COLO668 (cell line): ENCODE results near the gene TUBB2A.
"Not testable (repeated sequence)": the region's sequence is repeated elsewhere in the genome, so short reads cannot be mapped to it uniquely, and the experiment has no call there.

ENCODE experiments used
- DNase-seq: peaks from one replicate; lab custom pipeline; 2025; ENCODE audit not compliant: unreplicated experiment; lab: John Stamatoyannopoulos, UW

TUBB2A gene

DNA sequence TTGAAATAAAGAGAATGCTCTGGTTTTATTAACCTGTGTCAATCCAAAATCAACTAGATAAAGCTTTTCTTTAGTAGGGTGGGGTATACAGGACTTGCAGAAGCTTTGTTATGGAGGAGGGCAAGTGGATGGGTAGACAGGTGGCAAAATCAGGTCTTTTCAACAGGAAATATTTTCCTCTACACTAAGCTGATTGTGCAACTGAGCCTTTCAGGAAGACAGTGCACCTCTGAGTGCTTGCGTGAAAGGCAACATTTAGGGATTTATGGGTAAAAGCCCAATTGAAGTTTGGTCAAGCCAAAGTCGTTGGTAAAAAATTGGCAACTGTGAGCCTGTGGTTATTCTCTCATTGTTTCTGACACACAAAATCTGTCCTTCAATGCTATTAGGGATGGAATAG lies 23.8 kb upstream of the TUBB2A start:
- DNase-seq, result no peak

DNA sequence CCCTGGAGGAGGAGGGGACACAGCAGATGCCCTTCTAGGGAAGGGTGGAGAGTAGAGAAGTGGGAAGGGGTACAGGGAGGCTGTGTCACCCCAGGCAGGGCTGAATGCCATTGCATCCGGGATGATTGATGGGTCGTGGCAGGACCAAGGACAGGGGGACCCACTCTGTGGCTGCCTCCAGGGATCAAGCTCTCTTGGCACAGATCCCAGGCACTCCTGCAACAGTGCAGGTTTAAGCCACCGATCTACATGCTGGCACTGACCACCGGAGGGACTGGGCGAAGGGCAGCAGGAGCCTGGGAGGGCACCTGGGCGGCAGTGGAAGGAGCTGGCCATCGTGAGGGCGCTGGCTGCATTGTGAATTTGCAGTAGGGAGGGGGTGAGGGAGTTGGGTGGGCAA lies 22.6 kb upstream of the TUBB2A start:
- DNase-seq, result not testable (repeated sequence)

GRCh38 chr6:3178666-3179065 lies 21.3 kb upstream of the TUBB2A start:
- not testable (repeated sequence) for DNase-seq

DNA sequence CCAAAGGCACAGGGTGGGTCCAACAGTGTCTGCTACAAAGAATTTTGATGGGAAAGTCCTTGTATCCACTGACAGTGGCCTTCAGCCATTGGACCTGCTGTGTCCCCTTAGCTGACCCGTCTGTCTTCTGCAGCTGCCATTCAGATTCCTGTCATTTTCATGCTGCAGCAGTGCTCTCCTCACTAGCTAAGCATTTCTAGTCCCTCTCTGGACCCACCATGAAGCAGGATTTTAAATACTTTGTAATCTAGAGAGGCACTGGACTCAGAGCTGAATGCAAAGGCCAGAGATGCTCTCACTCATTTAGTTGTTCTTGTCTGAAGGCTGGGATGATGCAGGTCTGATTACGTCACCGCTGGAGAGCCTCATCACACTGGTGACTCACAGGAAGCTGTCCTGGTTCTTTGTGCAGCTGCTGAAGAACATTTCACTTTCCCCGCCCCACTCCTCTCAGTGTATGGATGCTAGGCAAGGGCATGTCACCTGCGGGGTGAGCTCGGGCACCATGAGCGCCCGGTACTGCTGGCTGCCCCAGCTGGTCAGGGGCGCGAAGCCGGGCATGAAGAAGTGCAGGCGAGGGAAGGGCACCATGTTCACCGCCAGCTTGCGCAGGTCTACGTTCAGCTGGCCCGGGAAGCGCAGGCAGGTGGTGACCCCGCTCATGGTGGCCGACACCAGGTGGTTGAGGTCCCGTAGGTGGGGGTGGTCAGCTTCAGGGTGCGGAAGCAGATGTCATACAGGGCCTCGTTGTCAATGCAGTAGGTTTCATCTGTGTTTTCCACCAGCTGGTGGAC lies 19.4 kb upstream of the TUBB2A start:
- peak; percentile 65 for DNase-seq

GRCh38 chr6:3175715-3176402 lies 18.5 kb upstream of the TUBB2A start:
- no peak for DNase-seq

DNA sequence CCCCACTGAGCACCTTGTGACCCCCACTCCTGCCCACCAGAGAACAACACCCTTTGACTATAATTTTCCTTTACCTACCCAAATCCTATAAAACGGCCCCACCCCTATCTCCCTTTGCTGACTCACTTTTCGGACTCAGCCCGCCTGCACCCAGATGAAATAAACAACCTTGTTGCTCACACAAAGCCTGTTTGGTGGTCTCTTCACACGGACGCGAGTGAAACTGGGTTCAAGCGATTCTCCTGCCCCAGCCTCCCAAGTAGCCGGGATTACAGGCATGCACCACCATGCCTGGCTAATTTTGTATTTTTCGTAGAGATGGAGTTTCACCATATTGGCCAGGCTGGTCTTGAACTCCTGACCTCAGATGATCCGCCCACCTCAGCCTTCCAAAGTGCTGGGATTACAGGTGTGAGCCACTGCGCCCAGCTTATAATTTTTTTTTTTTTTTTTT lies 16.3 kb upstream of the TUBB2A start:
- DNase-seq, result not testable (repeated sequence)

GRCh38 chr6:3172789-3173188 lies 15.4 kb upstream of the TUBB2A start:
- not testable (repeated sequence) for DNase-seq

DNA sequence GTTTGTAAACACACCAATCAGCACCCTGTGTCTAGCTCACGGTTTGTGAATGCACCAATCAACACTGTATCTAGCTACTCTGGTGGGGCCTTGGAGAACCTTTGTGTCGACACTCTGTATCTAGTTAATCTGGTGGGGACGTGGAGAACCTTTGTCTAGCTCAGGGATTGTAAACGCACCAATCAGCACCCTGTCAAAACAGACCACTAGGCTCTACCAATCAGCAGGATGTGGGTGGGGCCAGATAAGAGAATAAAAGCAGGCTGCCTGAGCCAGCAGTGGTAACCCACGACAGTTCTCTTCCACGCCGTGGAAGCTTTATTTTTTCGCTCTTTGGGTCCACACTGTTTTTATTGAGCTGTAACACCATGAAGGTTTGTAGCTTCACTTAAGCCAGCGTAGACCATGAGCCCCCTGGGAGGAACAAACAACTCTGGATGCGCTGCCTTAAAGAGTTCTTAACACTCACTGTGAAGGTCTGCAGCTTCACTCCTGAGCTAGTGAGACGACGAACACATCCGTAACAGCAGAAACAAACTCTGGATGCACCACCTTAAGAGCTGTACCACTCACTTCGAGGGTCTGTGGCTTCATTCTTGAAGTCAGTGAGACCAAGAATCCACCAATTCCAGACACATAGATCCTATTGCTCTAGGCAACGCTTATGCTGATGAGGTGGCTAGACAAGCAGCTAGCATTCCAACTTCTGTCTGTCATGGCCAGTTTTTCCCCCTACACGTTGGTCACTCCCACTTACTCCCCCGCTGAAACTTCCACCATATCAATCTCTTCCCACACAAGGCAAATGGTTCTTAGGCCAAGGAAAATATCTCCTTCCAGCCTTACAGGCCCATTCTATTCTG lies 14.2 kb upstream of the TUBB2A start:
- DNase-seq, result not testable (repeated sequence)

DNA sequence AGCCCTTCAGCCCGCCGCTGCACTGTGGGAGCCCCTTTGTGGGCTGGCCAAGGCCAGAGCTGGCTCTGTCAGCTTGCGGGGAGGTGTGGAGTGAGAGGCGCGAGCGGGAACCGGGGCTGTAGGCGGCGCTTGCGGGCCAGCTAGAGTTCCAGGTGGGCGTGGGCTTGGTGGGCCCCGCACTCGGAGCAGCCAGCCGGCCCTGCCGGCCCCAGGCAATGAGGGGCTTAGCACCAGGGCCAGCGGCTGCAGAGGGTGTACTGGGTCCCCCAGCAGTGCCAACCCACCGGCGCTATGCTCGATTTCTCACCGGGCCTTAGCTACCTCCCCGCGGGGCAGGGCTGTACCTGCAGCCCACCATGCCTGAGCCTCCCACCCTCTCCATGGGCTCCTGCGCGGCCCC lies 13.3 kb upstream of the TUBB2A start:
- not testable (repeated sequence) for DNase-seq

DNA sequence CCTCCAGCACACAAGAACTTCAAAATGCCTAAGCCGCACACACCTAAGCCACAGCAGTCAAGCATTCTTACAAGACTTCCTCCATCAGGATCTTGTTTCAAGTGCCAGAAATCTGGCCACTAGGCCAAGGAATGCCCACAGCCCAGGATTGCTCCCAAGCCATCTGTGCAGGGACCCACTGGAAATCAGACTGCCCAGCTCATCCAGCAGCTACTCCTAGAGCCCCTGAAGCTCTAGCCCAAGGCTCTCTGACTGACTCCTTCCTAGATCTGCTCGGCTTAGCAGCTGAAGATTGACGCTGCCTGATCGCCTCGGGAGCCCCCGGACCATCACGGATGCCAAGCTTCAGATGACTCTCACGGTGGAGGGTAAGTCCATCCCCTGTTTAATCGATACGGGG lies 10.7 kb upstream of the TUBB2A start:
- DNase-seq, result not testable (repeated sequence)

DNA sequence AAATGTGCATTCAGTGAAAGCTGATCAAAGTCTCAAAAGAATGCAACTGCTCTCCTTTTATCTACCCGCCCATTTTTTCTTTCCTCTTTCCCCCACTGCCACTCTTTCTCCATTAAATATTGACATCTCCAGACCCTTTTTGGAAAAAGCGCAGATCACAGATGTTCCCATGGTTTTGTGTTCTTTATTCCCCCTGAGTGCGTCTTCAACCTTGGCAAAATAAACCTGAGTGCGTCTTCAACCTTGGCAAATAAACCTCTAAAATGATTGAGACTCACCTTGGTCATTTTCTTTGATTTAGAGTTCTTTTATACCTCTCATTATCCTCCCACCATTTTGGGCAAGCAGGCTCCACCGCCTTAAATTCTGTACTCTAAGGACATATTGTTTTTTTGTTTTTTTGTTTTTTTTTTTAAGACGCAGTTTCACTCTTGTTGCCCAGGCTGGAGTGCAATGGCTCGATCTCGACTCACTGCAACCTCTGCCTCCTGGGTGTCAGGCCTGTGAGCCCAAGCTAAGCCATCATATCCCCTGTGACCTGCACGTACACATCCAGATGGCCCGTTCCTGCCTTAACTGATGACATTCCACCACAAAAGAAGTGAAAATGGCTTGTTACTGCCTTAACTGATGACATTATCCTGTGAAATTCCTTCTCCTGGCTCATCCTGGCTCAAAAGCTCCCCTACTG lies 9.3 kb upstream of the TUBB2A start:
- DNase-seq, result not testable (repeated sequence)

GRCh38 chr6:3165631-3166534 lies 8.5 kb upstream of the TUBB2A start:
- no peak for DNase-seq

DNA sequence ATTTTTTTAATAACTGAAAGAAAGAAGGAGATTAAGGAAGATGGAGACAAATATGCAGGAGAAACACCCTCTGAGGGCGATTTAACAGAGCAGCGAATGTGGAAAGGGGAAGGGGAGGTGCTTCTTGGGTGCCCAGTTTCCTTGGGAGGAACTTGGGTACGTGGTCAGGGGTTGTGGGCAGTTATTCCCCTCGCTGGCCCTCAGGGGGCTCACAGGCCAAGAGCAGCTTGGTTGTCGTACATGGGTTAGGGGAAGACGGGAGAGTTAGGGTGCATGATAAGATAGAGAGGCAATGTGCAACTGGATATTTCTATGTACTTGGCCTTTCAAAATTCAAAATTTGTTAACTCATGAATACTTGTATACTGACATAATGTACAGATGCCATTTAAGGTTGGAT lies 7.0 kb upstream of the TUBB2A start:
- no peak for DNase-seq

DNA sequence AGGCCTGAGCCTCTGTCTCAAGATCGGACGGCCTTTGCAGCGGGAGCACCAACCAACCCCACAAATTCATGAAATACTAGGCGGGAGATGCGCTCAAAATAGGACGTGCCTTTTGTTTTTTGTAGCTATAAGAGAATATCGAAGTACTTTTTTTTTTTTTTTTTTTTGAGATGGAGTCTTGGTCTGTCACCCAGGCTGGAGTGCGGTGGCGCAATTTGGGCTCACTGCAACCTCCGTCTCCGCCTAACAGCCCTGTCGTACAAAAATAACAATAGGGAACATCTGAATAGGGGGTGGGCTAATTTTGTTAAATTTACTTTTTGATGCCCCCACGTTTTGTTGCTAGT lies 5.9 kb upstream of the TUBB2A start:
- DNase-seq, result no peak

- peak; percentile 78 for DNase-seq
These were observed 5.4 kb upstream of the TUBB2A start for GRCh38 chr6:3162565-3163247.

- DNase-seq, result peak; percentile 32
These were observed 4.7 kb upstream of the TUBB2A start for GRCh38 chr6:3162067-3162497.

DNA sequence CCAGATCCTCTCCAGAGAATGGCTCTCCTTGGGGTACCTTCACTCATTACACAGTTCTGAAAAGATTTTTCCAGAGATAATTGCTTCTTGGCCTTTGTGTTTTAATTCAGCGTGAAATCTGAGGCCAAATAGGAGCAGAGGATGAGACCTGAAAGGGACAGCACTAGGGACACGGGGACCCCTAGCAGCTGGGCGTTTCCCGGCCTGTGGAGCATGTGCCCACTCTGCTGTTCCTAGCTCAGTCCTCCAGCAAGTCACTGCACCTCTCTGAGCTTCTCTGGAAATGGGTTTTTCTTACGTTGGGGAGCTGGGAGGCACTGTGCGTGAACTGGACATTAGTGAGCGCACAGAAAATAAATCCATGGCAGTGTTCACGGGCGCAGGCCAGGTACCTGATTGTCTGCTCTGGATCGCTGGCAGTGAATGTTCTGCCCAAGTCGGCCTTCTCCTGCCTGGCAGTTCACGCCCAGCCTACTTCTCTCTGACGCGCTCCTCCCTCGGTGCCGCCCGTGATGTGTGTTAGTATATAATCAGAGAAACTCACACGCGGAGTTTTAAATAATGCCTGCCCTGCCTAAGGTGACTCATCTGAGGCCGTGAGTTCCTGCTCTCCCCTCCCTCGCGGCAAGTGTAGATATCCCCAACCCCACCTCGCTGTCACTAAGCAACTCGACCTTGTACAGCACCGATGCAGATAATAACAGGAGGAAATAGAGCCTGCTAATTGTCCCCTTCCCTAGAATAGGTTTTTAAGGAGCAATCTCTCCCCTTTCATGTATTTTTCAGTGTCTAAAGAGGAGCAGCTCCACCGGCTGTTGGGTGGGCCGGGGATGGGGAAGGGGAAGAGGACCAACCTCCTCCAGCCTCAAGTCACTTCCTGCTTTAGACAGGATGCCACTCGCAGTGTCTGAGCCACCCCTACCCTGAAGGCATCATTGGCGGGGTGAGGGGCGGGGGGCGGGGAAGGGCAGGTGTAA lies 2.7 kb upstream of the TUBB2A start:
- peak; percentile 79 for DNase-seq
